22Rv1 (cell line): ENCODE results near the gene PHYKPL.
"Not testable (repeated sequence)": the region's sequence is repeated elsewhere in the genome, so short reads cannot be mapped to it uniquely, and the experiment has no call there.

ENCODE experiments used
- CTCF ChIP-seq: fragments of 450-650 bp; IDR thresholded peaks from 2 replicates; pipeline ENCODE4 v1.5.1; 2017; ENCODE audit warnings: mild to moderate bottlenecking
- ZFX ChIP-seq: fragments of 450-650 bp; IDR thresholded peaks from 2 replicates; pipeline ENCODE4 v1.6.1; 2017; ENCODE audit warnings: antibody characterized with exemption, borderline replicate concordance

DNA sequence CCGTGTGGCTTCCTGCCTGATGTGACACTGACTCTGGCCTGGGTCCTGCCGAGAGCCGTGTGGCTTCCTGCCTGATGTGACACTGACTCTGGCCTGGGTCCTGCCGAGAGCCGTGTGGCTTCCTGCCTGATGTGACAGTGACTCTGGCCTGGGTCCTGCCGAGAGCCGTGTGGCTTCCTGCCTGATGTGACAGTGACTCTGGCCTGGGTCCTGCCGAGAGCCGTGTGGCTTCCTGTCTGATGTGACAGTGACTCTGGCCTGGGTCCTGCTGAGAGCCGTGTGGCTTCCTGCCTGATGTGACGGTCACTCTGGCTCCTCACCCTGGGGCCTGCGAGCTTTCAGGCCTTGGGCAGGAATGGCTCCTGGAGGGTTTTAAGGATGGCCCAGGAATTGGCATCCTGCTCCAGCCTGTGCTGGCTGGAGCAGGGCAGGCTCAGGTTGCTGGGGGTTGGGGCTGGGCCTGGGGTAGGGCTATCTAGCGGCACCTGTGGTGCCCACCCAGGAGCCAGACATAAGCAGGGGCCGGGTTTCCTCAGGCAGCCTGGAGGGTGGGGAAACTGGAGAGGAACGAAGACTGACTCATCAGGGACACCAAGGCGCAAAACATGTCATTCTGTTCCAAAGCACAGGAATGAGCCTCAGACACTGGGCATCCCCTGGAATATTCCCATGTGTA is 7.2 kb upstream of the PHYKPL start:
- TF ChIP-seq CTCF, ZFX: not testable (repeated sequence)
